ENCODE results near the gene HDAC5. TPM values are rescaled to one million over a fixed set of nuclear protein-coding genes. Genes with fewer than 3 reads are reported as not detected.

The HDAC5 gene
- total and polyA plus RNA-seq, 3 donors from 2014 or later: 43.3 to 141 (median 94.1) TPM

DNA sequence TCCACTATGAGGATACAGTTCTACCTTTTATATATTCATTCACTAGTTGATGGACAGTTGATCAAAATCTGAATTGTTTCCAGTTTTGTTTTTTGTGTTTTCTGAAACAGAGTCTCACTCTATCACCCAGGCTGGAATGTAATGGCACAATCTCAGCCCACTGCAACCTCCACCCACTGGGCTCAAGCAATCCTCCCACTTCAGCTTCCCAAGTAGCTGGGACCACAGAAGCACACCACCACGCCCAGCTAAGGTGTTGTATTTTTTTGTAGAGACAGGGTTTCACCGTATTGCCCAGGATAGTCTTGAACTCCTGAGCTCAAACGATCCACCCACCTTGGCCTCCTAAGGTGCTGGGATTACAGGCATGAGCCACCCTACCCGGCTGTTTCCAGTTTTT, 78.0 kb downstream of the HDAC5 start:
- Histone ChIP-seq H3K4me1 (peaks cover 7% of the 10 kb centered on the region), H3K36me3 (ENCODE audit: low read depth, missing control alignments) (no peaks in the 10 kb centered on the region), H3K9me3 (no peaks in the 10 kb centered on the region), H3K27ac (no peak overlapping the region), H3K4me3 (no peak overlapping the region), H3K27me3 (no peaks in the 10 kb centered on the region)
- 68 to 74% methylated on average over 4 of the region's 4 CpGs for WGBS, 2 donors
- no peak for TF ChIP-seq POLR2A (IDR thresholded peaks at IDR 0.05)
- TF ChIP-seq, protein P1, sequence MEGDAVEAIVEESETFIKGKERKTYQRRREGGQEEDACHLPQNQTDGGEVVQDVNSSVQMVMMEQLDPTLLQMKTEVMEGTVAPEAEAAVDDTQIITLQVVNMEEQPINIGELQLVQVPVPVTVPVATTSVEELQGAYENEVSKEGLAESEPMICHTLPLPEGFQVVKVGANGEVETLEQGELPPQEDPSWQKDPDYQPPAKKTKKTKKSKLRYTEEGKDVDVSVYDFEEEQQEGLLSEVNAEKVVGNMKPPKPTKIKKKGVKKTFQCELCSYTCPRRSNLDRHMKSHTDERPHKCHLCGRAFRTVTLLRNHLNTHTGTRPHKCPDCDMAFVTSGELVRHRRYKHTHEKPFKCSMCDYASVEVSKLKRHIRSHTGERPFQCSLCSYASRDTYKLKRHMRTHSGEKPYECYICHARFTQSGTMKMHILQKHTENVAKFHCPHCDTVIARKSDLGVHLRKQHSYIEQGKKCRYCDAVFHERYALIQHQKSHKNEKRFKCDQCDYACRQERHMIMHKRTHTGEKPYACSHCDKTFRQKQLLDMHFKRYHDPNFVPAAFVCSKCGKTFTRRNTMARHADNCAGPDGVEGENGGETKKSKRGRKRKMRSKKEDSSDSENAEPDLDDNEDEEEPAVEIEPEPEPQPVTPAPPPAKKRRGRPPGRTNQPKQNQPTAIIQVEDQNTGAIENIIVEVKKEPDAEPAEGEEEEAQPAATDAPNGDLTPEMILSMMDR (IDR thresholded peaks at IDR 0.05): no peak
- no peak for DNase-seq
- intact Hi-C loops (cut with DNase I; ENCODE audit: low total_unique reads): no loop called here

- no peak overlapping the region for H3K4me3 ChIP-seq
- H3K27ac ChIP-seq: no peak overlapping the region
- H3K36me3 ChIP-seq (ENCODE audit: low read depth, missing control alignments): no peaks in the 10 kb centered on the region
- TF ChIP-seq, protein P1 (IDR thresholded peaks at IDR 0.05): no peak
- TF ChIP-seq POLR2A (IDR thresholded peaks at IDR 0.05): no peak
- 64 to 84% methylated on average over 1 of the region's 1 CpG for WGBS, 2 donors
- intact Hi-C loops (cut with DNase I; ENCODE audit: low total_unique reads): no loop called here
- no peak for DNase-seq
- no peaks in the 10 kb centered on the region for H3K27me3 ChIP-seq
- H3K9me3 ChIP-seq: no peaks in the 10 kb centered on the region
- peaks cover 11% of the 10 kb centered on the region for H3K4me1 ChIP-seq
These were observed 79.4 kb downstream of the HDAC5 start for GRCh38 chr17:44044071-44044470.

DNA sequence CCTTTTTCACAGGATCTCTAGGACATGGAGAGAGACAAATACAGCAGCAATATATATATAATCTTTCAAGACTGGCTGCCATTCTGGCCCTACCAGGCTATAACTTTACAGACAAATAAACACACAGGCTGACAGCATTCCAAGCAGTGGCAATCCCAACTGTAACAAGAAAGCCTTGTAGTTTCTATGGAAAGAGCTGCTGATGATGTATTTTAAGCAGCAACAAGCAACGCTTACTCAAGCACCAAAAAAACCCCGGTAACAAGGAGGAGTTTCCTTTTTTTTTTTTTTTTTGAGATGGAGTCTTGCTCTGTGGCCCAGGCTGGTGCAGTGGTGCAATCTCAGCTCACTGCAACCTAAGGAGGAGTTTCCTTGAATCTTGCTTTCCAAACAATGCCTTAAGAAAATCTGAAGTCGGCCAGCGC, 80.2 kb downstream of the HDAC5 start:
- H3K9me3 ChIP-seq: no peaks in the 10 kb centered on the region
- no peaks in the 10 kb centered on the region for H3K36me3 ChIP-seq (ENCODE audit: low read depth, missing control alignments)
- no peak for DNase-seq
- intact Hi-C loops (cut with DNase I; ENCODE audit: low total_unique reads): no loop called here
- no peaks in the 10 kb centered on the region for H3K27me3 ChIP-seq
- H3K4me1 ChIP-seq: peaks cover 11% of the 10 kb centered on the region
- 69 to 75% methylated on average over 4 of the region's 4 CpGs for WGBS, 2 donors
- H3K4me3 ChIP-seq: no peak overlapping the region
- TF ChIP-seq, protein P1 (IDR thresholded peaks at IDR 0.05): no peak
- no peak for TF ChIP-seq POLR2A (IDR thresholded peaks at IDR 0.05)
- no peak overlapping the region for H3K27ac ChIP-seq

GRCh38 chr17:44039829-44040635, 83.4 kb downstream of the HDAC5 start:
- peaks cover 15% of the 10 kb centered on the region for H3K4me1 ChIP-seq
- H3K9me3 ChIP-seq: no peaks in the 10 kb centered on the region
- no peaks in the 10 kb centered on the region for H3K36me3 ChIP-seq (ENCODE audit: low read depth, missing control alignments)
- H3K27me3 ChIP-seq: no peaks in the 10 kb centered on the region
- intact Hi-C loops (cut with DNase I; ENCODE audit: low total_unique reads): no loop called here
- H3K27ac ChIP-seq: no peak overlapping the region
- no peak for DNase-seq
- WGBS, 2 donors: 62 to 65% methylated on average over 6 of the region's 6 CpGs
- no peak overlapping the region for H3K4me3 ChIP-seq
- TF ChIP-seq, protein P1 (IDR thresholded peaks at IDR 0.05): no peak
- TF ChIP-seq POLR2A (IDR thresholded peaks at IDR 0.05): no peak

DNA sequence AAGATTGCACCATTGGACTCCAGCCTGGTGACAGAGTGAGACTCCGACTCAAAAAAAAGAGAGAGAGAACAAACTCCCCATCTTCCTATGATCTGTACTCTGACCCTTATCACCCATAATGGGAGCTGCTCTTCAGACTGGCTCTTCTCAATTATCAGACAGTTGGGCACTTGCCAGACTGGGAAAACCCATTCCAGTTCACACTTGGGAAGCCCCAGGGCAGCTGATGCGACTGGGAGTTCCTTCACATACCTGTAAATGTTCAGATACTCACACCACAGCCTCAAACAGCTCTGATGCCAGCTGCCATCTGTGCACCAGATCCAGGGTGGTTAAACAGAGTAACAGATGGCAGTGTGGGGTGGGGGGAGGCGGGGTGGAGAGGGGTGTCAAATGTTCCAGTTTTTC, 84.8 kb downstream of the HDAC5 start:
- H3K36me3 ChIP-seq (ENCODE audit: low read depth, missing control alignments): no peaks in the 10 kb centered on the region
- 58 to 61% methylated on average over 3 of the region's 3 CpGs for WGBS, 2 donors
- H3K27ac ChIP-seq: no peak overlapping the region
- H3K4me1 ChIP-seq: peaks cover 13% of the 10 kb centered on the region
- peak; percentile 44 for DNase-seq
- no peaks in the 10 kb centered on the region for H3K9me3 ChIP-seq
- intact Hi-C loops (cut with DNase I; ENCODE audit: low total_unique reads): no loop called here
- TF ChIP-seq POLR2A (IDR thresholded peaks at IDR 0.05): no peak
- TF ChIP-seq, protein P1 (IDR thresholded peaks at IDR 0.05): no peak
- H3K4me3 ChIP-seq: no peak overlapping the region
- H3K27me3 ChIP-seq: no peaks in the 10 kb centered on the region
